CD1c-positive myeloid dendritic cell (primary cell): ENCODE results near the gene MUC16.
"Not testable (repeated sequence)": the region's sequence is repeated elsewhere in the genome, so short reads cannot be mapped to it uniquely, and the experiment has no call there.

Source experiments
- DNase-seq: peaks from one replicate; pipeline ENCODE4 v3.0.0-alpha.2; 2016; ENCODE audit errors: extremely low spot score

MUC16 gene

DNA sequence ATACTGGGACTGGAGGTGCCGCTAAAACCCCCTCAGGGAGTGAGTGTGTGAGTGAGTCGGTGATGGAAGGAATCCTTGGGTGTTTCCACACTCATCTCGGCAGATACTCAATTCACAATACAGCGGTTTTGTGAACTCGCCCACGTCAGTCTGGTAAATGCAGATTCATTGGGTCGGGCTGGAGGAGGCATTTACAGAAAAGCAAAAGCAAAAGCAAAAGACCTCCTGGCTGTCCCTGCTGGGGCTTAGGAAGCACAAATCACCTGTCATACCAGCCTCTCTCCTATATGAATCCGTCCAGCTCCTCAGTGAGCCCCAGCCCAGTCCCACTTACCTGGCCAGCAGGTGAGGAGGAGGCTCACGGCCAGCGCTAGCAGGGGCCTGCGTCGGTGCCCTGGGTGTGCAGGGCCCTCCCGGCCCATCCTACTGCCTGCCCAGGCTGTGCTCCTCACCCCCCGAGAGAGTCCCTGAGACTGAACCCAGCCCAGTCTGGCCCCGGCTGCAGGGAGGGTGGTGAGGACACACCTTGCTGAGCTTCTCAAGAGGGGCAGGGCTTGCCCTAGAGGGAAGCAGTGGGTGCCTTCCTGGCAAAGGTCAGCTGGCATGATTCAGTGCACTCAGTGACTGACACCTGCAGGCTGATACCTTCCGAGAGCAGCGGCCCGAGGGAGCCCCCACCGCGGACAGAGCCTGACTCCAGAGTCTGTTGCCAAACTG lies at the start of gene MUC16:
Gene MUC16, minus strand, starts transcription at position 475 of the 717 bp plus-strand sequence.
- DNase-seq = no peak

DNA sequence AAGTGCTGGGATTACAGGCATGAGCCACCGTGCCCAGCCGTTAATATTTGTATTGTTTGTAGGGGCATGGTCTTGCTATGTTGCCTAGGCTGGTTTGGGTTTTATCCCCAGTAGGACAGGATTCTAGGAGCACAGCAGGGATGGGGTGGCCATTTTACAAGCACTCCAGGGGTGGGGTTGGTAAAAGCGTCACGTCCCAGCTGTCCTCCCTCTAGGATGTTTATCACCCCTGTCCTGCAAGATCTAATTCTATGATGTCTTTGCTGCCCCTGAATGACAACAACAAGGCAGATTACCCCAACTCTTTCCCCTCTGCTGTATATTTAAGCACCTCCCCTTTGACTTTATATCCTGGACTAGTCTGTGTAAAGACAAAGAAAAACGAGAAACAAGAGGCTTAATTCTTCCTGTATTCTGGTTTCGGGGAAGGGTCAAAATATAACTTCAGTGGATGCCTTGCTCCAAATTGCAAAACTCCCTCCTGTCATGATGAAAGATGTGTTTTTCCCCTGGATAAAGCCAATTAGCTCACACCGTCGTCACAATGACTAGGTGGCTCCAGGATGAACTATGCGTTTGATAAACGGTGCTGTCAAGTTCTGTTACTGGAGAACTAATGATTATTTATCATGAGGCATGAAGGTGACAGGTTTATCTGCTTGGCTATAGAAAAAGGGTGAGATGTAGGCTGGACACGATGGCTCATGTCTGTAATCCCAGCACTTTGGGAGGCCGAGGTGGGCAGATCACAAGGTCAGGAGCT lies 48.9 kb upstream of the MUC16 start:
- peak; percentile 10 for DNase-seq

DNA sequence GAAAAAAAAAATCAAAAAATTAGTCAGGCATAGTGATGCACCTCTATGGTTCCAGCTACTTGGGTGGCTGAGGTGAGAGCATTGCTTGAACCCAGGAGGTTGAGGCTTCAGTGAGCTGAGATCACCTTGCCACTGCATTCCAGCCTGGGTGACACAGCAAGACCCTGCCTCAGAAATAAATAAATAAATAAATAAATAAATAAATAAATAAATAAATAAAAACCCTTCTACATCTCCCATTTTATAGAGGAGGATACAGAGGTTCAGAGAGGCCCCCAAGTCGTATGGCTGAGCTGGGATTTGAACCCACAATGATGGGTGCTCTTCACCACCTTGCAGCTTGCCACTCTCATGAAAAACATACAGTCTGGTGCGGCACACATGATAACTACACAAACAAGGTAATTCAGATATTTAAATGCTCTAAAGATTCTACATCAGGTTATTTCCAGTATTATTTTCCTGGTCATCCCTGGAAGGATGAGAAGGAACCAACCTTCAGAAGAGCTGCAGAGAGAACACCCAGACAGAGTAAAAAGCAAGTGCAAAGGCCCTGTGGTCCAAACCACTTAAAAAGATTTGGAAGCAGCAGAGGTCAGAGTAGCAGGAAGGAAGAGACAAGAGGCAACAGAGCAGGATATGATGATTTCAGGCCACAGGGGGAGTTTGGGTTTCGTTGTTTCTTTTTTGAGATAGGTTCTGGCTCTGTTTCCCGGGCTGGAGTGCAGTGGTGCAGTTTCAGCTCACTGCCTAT lies 47.5 kb upstream of the MUC16 start:
- no peak for DNase-seq

DNA sequence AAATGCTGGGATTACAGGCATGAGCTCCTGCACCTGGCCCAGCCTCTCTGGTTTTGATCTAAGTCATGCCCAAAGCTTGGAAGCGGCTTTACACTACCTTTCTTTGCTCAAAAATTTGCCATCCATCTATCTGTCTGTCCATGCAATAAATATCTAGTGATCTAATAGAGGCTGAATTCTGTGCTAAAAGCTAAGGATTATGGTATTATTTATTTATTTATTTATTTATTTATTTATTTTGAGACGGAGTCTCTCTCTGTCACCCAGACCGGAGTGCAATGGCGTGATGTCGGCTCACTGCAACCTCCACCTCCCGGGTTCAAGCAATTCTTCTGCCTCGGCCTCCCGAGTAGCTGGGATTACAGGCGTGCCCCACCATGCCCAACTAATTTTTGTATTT lies 45.9 kb upstream of the MUC16 start:
- not testable (repeated sequence) for DNase-seq

DNA sequence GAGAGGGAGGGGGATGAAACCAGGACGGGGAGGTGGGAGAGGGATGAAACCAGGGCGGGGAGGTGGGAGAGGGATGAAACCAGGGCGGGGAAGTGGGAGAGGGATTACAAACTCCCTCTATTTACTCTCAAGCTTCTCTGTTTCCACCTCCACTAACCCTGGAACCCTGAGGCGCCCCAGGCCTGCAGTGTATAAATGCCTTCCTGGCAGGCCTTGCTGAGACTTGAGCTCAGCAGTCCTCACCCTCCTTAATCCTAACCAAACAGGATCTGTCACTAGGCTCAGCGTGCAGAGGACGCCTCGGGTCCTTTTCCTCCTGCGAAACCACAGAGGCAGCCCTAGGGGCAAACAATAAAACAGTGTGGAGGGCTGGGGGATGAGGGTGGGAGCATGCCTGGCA lies 44.6 kb upstream of the MUC16 start:
- DNase-seq = no peak

DNA sequence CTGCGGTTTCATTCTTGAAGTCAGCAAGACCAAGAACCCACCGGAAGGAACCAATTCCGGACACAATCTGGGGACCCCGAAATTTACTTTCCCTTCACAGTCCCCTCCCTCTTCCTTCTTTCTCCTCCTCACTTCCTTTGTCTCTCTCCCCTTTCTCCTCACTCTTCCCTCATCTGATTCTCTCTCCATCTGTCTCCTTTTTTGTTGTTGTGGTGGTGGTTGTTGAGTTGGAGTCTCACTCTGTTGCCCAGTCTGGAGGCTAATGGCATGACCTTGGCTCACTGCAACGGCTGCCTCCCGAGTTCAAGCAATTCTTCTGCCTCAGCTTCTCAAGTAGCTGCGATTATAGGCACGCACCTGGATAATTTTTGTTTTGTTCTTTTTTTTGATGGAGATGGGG lies 44.0 kb upstream of the MUC16 start:
- no peak for DNase-seq

DNA sequence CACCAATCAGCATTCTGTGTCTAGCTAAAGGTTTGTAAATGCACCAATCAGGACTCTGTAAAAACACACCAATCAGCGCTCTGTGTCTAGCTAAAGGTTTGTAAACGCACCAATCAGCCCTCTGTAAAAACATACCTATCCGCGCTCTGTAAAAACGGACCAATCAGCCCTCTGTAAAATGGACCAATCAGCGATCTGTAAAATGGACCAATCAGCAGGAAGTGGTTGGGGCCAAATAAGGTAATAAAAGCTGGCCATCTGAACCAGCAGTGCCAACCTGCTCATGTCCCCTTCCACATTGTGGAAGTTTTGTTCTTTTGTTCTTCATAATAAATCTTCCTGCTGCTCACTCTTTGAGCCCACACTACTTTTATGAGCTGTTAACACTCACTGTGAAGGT lies 43.5 kb upstream of the MUC16 start:
- DNase-seq = not testable (repeated sequence)

DNA sequence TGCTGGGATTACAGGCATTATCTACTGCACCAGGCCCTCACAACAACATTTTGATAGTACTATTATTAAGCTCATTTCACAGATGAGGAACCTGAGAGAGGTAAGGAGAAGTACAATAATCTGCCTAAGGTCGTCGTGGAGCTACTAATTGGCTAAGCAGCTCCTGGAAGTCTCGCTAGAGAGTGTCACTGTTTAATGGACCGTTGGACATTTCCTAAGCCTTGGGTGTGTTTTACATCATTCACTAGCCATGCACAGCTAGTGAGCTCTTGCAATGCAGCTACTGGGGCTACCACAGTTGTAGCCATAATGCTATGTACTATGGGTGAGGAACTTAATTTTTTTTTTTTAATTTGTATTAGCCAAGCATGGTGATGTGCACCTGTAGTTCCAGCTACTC lies 42.7 kb upstream of the MUC16 start:
- no peak for DNase-seq

DNA sequence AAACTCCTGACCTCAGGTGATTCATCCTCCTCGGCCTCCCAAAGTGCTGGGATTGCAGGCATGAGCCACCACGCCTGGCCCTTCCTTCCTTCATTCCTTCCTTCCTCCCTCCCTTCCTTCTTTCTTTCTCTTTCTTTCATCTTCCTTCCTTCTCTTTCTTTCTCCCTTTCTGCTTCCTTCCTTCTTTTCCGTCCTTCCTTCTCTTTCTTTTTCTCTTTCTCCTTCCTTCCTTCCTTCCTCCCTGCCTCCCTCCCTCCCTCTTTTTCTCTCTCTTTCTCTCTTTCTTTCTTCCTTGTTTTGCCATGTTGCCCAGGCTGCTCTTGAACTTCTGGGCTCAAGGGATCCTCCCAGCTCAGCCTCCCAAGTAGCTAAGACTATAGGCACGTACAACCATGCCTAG lies 36.5 kb upstream of the MUC16 start:
- DNase-seq = no peak

DNA sequence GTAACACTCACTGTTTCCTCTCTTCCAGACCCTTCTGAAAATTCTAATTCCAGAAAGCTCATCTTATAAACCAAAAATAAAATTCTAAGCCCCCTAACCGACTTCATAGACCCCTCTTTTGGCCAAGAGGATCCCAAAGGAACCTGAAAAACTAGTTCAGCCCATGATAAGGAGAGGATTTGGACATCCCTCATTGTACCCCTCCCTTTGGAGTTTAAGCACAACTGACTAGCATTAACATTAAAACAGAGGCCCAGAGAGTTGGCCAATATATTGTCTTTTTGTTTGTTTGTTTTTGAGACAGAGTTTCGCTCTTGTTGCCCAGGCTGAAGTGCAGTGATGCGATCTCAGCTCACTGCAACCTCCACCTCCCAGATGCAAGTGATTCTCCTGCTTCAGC lies 34.2 kb upstream of the MUC16 start:
- DNase-seq = no peak

DNA sequence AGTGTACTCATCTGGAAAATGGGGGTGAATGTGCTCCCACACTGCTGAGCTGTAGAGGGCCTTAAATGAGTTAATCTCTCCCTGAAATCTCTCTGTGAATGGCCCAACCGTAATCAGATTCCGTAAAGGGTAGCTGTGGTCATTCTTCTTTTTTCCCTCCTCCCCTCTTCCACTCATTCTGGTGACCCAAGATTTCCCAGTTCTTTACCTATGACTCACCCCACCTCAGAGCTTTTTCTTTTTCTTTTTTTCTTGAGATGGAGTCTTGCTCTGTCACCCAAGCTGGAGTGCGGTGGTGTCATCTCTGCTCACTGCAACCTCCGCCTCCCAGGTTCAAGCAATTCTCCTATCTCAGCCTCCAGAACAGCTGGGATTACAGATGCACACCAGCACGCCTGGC lies 33.3 kb upstream of the MUC16 start:
- DNase-seq = no peak

DNA sequence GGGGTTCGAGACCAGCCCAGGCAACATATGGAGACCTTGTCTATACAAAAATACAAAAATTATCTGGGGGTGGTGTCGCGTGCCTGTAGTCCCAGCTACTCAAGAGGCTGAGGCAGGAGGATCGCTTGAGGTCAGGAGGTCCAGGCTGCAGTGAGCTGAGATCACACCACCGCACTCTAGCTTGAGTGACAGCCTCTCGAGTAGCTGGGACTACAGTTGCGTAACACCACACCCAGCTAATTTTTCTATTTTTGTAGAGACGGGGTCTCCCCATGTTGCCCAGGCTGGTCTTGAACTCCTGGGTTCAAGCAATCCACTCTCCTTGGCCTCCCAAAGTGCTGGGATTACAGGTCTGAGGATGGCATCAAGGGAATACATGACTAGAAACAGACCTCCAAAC lies 30.8 kb upstream of the MUC16 start:
- no peak for DNase-seq

DNA sequence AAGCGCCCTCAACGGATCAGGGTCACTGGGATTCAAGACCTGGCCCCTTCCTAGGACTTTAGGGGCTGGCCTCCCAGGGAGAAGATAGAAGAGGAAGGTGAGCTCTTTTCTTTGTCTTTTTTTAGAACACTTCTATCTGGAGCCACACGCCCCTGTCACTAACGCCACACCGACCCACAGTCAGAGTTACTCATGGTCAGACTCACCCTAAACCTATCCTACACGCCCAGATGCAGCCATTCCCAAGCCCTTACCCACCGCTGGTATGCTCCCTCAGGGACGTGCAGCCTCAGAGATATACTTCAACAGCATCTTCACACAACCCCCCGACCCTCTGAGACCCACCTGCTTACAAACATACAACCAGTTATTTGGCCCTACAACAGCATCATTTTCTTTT lies 29.9 kb upstream of the MUC16 start:
- DNase-seq = no peak

DNA sequence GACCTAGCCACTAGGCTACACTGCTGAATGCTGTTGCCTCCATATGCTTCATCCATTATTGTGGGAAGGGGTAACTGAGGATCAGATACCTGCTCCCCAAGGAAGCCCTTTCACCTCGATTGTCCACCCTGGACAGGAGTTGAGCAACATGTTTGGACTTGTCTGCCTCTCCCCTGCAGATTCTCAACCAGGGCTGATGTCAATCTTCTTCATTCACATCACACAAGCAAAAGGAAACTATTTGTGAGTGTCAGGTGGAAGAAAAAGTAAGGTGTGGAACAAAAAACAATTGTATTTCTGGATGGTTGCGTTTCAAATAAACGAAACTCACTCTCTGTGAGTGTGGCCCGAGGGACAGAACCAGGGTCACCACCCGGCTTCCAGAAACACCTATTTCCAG lies 29.5 kb upstream of the MUC16 start:
- DNase-seq = no peak

DNA sequence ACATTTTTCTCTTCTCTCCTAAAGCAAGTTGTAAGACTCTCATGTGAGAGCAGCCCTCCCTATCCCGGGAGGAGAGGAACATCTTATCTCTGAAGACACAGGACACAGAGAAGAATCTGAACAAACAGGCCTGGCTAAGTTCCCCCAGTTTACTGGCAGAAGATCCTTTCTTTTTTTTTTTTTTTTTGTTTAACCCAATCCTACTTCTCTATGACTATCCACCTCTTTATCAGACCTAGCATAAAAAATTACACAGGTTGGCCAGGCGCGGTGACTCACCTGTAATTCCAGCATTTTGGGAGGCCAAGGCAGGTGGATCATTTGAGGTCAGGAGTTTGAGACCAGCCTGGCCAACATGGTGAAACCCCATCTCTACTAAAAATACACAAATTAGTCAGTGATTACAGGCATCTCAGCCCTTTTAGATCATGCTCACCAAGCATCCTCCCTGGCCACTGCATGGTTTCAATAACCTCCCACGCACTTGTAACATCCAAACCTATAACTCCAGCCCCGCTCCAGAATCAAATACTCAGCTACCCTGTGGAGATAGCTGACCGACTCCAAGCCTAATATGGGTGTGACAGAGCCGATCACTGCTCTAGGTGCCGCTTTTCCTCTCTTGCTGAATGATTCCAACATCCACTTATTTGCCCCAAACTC lies 27.3 kb upstream of the MUC16 start:
- DNase-seq = no peak

DNA sequence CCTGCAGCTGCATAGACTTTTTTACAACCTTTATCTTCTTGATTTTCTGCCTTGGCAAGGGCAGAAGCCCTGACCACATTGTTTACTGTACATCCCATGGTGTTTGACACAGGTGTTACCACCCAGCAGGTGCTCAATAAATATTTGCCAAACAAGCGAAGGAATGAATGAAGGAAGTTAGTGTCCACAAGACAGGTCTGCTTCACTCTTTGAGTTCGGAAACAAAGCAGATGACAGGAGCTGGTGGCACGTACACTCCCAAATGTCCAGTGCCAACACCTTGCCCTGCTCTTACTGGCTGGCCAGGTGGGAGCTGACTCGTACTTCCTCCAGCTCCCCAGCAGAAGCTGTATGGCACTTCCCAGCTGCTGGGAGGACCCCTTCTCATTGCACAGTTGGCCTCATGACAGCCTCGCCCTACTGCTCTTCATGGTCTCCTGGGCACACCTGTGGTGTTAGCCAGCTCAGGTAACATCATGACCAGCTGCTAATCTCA lies 22.0 kb upstream of the MUC16 start:
- DNase-seq = no peak

DNA sequence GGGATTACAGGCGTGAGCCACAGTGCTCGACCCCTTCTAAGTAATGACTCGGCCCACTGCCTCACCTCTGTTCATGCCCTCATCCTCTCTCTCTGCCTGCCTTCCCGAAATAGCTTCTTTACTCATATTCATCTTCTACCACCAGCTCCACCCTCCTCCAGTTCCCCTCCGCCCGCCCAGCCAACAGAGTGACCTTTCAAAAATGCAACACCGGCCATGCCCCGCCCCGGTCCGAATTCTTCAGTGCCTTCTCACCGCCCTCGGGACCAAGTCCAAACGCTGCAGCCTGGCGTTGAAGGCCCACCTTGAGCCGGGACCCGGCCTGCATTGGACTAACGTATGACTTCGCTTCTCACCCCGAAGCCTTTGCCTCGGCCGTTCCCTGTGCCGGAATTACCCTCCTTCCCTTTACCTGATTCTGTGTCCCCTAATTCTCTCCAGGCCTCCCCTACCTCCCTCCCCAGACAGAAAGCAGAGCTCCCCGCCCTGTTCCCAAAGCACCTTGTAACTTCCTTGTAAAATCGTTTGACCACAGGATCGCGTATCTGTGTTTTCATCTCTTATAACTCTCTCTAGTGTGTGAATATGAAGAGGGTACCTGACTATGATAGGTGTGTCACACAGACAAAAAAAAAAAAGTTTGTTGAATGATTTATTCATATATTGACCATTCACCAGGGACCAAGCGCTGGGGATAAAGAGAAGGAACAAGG lies 8.1 kb upstream of the MUC16 start:
- no peak for DNase-seq

DNA sequence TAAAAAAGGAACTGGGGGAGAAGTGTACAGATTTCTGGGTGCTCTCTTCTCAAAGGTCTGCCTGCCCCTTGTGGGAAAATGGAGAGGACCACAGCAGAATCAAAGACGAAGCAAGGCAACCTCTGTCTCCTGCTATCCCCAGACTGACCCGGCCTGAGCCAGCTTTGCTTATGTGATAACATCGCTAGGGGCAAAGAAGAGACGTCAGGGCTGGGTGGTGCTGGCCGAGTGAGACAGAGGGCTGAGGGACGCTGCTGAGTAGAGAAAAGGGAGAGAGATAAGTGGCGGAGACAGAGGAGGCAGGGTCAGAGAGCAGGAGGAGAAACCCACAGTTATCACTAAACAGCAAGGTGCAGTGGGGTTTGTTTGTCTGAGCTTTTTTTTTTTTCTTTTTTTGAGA lies 4.6 kb upstream of the MUC16 start:
- no peak for DNase-seq

DNA sequence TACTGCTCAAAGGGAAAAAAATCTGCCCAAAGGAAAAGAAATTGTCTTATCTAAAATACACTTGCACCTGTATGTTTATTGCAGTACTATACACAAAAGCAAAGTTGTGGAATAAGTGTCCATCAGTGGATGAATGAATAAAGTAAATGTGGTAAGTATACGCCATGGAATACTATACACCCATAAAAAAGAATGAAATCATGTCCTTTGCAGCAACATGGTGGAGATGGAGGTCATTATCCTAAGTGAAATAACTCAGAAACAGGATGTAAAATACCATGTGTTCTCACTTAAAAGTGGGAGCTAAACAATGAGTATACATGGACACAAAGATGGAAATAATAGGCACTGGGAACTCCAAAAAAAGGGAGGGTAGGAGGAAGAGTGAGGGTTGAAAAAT lies 3.8 kb upstream of the MUC16 start:
- no peak for DNase-seq

DNA sequence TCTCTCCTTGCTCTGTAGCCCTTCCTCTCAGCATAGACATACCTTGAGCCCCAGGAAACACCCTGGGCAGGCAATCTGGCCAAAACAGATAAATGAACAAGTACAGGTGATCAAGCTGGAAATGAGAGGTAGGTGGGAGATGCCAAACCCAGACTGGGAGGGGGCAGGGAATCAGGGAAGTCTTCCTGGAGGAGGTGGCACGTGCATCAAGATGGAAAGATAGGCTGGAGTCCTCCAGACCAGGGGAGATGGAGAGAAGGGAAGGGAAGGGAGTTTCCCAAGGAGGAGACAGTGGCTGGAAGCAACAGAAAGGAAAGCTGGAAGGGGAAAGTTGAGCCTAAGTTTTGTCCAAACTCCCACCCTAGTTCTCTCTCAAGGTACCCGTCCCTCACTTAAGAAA lies 1.7 kb upstream of the MUC16 start:
- no peak for DNase-seq

DNA sequence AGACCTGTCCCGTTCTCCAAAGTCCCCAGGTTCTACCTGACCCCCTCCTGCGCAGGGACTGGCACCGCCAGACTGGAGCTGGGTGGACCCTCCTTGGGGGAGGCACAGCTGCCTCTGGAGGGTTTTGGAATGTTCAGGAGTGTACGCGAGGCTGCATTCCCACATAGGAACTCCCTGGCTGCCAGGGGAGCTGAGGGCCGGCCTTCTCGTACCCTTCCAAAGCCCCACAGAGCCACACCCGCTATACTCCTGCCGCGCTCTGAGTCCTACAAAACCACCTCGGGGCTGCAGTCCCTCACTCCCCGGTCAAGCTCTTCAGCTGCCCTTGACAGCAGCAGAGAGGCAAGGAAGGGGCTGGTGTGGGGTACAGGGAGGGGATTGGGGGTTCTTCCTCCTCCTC lies 484 bp upstream of the MUC16 start:
- no peak for DNase-seq

DNA sequence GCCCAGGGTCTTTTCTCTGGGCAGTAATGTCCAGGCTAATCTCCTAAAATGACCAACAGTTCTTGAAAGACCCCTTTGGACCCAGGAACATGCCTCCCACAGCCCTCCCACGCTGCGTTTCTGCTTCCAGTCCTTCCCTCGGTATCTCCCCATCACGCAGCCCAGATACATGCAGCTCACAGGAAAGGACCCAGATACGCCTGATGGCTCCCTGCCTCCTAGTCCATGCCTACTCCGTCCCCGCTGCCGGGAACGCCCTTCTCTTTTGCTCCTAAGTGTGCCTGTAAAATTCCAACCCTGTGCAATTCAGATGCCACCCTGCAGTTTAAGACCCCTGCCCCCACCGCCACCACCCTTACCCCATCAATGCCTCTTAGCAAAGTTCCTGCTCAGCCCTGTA lies 778 bp downstream of the MUC16 start:
- no peak for DNase-seq
